ENCODE measurements around the gene PIEZO1. TPM values are rescaled to one million over a fixed set of nuclear protein-coding genes. Genes with fewer than 3 reads are reported as not detected.

PIEZO1 gene
- total RNA-seq, 1 donor from 2014 or later, result 5.5 TPM

DNA sequence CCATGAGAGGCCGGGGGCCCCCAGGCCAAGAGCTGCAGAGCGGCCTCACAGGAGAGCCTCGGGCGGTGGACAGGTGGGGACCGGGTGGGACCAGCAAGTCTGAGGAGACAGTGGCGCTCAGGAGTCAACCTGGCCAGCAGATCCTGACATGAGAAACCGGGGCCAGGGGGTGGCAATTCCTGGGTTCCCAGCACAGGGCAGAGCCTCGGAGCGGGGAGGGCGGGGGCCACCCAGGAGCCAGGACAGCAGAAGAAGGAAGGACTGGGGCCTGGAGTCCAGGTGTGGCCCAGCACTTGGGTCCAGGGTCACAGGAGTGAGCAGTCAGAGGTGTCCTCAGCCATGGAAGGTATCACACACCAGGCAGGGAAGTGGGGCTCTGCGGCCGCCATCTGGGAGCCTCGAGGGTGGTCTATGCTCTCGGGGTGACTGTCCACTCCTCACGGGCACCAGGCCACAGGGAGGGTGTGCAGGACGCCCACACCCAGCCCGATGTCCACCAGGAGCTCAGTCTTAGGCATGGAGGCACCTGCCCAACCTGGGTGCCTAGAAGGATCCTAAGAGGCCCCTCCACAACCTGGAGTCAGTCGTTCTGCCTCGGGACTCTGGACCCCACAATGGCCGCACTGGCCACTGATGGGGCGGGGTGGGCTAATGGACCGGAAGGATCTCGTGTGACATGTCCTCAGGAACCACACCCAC lies 29.1 kb downstream of the PIEZO1 start:
- H3K4me1 ChIP-seq, result peaks cover 6% of the 10 kb centered on the region
- no peaks in the 10 kb centered on the region for H3K27me3 ChIP-seq
- no peaks in the 10 kb centered on the region for H3K9me3 ChIP-seq (ENCODE audit: low read depth)
- no peak overlapping the region for H2AFZ ChIP-seq (replicated peaks)
- no peak overlapping the region for H3K27ac ChIP-seq
- peaks cover 17% of the 10 kb centered on the region for H3K4me1 Mint-ChIP-seq
- H3F3A ChIP-seq (ENCODE audit: low read depth), result peaks cover 16% of the 10 kb centered on the region
- no peak overlapping the region for H3K27ac Mint-ChIP-seq
- no peaks in the 10 kb centered on the region for H3K27me3 Mint-ChIP-seq (ENCODE audit: insufficient read depth, low read depth)
- H3K4me3 ChIP-seq, result no peak overlapping the region
- TF ChIP-seq EZH2 (IDR thresholded peaks at IDR 0.05), result no peak
- no peak for TF ChIP-seq CTCF (IDR thresholded peaks at IDR 0.05)
- TF ChIP-seq EZH2phosphoT487 (IDR thresholded peaks at IDR 0.05), result no peak
- H3K4me2 ChIP-seq, result no peak overlapping the region
- H3K79me2 ChIP-seq (ENCODE audit: low read depth), result no peaks in the 10 kb centered on the region
- no peaks in the 10 kb centered on the region for H3K9me3 Mint-ChIP-seq
- H3K36me3 Mint-ChIP-seq, result no peaks in the 10 kb centered on the region
- H3K4me3 Mint-ChIP-seq, result no peak overlapping the region
- H3K36me3 ChIP-seq, result no peaks in the 10 kb centered on the region
- H3K9ac ChIP-seq, result no peak overlapping the region
- no peaks in the 10 kb centered on the region for H4K20me1 ChIP-seq (ENCODE audit: low read depth)
- DNase-seq (ENCODE audit: low spot score), result no peak

DNA sequence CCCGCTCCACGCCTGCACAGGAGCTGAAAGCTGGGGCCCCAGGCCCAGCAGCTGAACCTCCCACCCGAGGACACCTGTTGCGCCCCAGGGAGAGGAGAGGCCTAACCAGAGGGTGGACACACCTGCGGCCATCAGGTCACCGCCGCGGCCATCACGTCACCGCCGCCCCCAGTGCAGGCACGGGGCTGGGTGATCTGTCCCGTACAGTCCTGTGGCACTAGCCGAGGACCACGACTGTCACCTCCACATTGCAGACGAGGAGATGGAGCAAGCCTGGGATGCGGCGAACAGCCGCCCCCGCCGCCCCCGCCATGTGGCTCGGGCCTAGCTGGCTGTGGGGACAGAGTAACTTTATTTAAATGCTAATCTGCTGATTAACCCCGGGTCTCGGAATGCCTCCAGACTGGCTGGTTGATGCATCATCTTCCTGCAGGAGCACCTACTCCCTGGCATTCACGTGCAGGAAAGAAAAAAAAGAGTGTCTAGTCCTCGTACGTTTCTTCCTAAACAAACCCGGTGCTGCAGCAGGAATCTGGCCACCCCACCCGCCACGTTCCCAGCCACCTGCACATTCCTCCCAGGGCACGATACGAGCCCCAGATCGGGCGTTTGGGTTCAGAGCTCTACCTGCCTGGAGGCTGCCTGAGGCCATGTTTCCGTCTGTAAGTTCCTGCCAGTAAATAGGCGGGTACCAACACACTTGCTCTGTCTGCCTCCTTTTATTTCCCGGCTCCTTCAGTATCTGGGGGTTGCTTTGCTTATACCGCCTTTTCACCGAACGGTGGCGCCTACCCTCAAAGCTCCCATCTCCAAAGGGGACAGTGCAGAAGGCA lies 29.9 kb downstream of the PIEZO1 start:
- H3K27ac ChIP-seq, result no peak overlapping the region
- TF ChIP-seq CTCF (IDR thresholded peaks at IDR 0.05) (peak; percentile 68), EZH2phosphoT487 (IDR thresholded peaks at IDR 0.05) (no peak), EZH2 (IDR thresholded peaks at IDR 0.05) (no peak)
- Mint-ChIP-seq H3K27ac (no peak overlapping the region), H3K9me3 (no peaks in the 10 kb centered on the region), H3K4me1 (peaks cover 15% of the 10 kb centered on the region), H3K4me3 (peak overlapping the region; percentile 35), H3K36me3 (no peaks in the 10 kb centered on the region), H3K27me3 (ENCODE audit: insufficient read depth, low read depth) (no peaks in the 10 kb centered on the region)
- H3F3A ChIP-seq (ENCODE audit: low read depth), result peaks cover 16% of the 10 kb centered on the region
- H3K4me3 ChIP-seq, result no peak overlapping the region
- H3K36me3 ChIP-seq, result no peaks in the 10 kb centered on the region
- H3K27me3 ChIP-seq, result no peaks in the 10 kb centered on the region
- no peak overlapping the region for H2AFZ ChIP-seq (replicated peaks)
- no peak overlapping the region for H3K4me2 ChIP-seq
- no peaks in the 10 kb centered on the region for H4K20me1 ChIP-seq (ENCODE audit: low read depth)
- H3K9ac ChIP-seq, result no peak overlapping the region
- no peaks in the 10 kb centered on the region for H3K9me3 ChIP-seq (ENCODE audit: low read depth)
- peak; percentile 80 for DNase-seq (ENCODE audit: low spot score)
- H3K79me2 ChIP-seq (ENCODE audit: low read depth), result no peaks in the 10 kb centered on the region
- peaks cover 6% of the 10 kb centered on the region for H3K4me1 ChIP-seq

DNA sequence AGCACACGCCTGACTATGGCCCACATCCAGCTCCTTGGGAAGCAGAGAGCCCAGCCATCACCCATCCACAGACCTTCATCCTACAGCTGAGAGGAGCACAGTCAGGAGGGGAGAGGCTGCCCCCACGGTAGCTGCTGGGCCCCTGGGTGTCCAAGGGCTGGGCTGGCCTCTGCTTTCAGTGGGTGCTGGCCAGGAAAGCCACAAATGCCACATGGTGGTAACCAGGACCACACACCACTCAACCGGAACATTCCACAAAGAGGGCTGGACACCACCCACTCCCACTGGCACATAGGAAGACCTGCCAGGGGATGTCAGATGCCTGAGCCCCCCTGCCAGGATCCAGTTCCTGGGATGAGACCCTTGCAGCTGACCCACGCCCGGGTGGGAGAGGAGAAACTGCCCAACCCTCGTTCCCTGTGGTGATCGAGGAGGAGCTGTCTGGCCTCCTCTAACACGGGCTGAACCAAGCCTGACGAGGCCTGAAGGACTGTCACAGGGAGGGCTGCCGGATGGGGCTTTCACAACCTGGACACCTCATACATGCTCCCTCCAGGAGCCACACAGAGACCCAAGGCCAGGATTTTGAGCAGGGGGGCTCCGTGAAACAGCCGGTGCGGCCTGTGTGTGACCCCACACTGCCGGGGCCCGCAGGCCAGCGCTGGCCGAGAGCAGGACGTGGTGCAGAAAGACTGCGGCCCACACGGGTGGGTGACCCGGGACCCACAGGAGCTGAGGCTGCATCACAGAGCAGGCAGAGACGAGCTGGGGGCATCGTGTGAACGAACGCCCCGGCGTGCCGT lies 30.7 kb downstream of the PIEZO1 start:
- Histone ChIP-seq H4K20me1 (ENCODE audit: low read depth) (no peaks in the 10 kb centered on the region), H3K4me2 (no peak overlapping the region), H3K79me2 (ENCODE audit: low read depth) (no peaks in the 10 kb centered on the region), H3K4me3 (no peak overlapping the region), H3K4me1 (peaks cover 2% of the 10 kb centered on the region), H3K27ac (no peak overlapping the region), H3K36me3 (no peaks in the 10 kb centered on the region), H3F3A (ENCODE audit: low read depth) (peaks cover 12% of the 10 kb centered on the region), H3K27me3 (no peaks in the 10 kb centered on the region), H3K9ac (no peak overlapping the region), H3K9me3 (ENCODE audit: low read depth) (no peaks in the 10 kb centered on the region), H2AFZ (replicated peaks) (no peak overlapping the region)
- H3K4me1 Mint-ChIP-seq, result peaks cover 12% of the 10 kb centered on the region
- DNase-seq (ENCODE audit: low spot score), result no peak
- no peaks in the 10 kb centered on the region for H3K36me3 Mint-ChIP-seq
- H3K9me3 Mint-ChIP-seq, result no peaks in the 10 kb centered on the region
- H3K27me3 Mint-ChIP-seq (ENCODE audit: insufficient read depth, low read depth), result no peaks in the 10 kb centered on the region
- TF ChIP-seq EZH2phosphoT487 (IDR thresholded peaks at IDR 0.05) (no peak), CTCF (IDR thresholded peaks at IDR 0.05) (no peak), EZH2 (IDR thresholded peaks at IDR 0.05) (no peak)
- no peak overlapping the region for H3K4me3 Mint-ChIP-seq
- no peak overlapping the region for H3K27ac Mint-ChIP-seq
